ENCODE data around the gene TEP1.
"Not testable (repeated sequence)": the region's sequence is repeated elsewhere in the genome, so short reads cannot be mapped to it uniquely, and the experiment has no call there.

TEP1 gene
- 84.2 to 92.7 reads per million in 2 donors for total RNA-seq

- peak; percentile 46 to 82 (median 64) for DNase-seq
Observed at GRCh38 chr14:20412876-20413743, at the start of gene TEP1. Gene TEP1 (minus strand): TSS chr14:20413501. CDS start chr14:20408439, 5,062 bp downstream.

- peak; percentile 96 to 100 (median 99) for DNase-seq
Observed at GRCh38 chr14:20461225-20462141, 48.2 kb upstream of the TEP1 start, which contains the start of gene PIP4P1. Gene PIP4P1 (minus strand): TSS chr14:20461434. CDS start chr14:20461325, 109 bp downstream.

GRCh38 chr14:20460458-20461224, 47.3 kb upstream of the TEP1 start:
- DNase-seq, result peak in 4 of 5 experiments; percentile 23 to 74 (median 56)

- no peak for DNase-seq
Observed at GRCh38 chr14:20458031-20458789, 44.9 kb upstream of the TEP1 start.

- no peak for DNase-seq
Observed at GRCh38 chr14:20456971-20457370, 43.7 kb upstream of the TEP1 start.

GRCh38 chr14:20455355-20456300, 42.3 kb upstream of the TEP1 start:
- DNase-seq, result peak in 4 of 5 experiments; percentile 37 to 93 (median 66)

- peak; percentile 88 to 100 (median 95) for DNase-seq
Observed at GRCh38 chr14:20454516-20455354, 41.4 kb upstream of the TEP1 start, which contains the start of the genes APEX1 and OSGEP. Gene APEX1 (plus strand): TSS chr14:20455226. CDS start chr14:20455646, 420 bp downstream. Gene OSGEP (minus strand): TSS chr14:20454812. CDS start chr14:20454683, 129 bp downstream.

- DNase-seq, result not testable (repeated sequence)
Observed at GRCh38 chr14:20452831-20453230, 39.5 kb upstream of the TEP1 start.

GRCh38 chr14:20446889-20447288, 33.6 kb upstream of the TEP1 start:
- DNase-seq, result no peak

GRCh38 chr14:20443650-20444049, 30.3 kb upstream of the TEP1 start:
- not testable (repeated sequence) for DNase-seq

- no peak for DNase-seq
Observed at GRCh38 chr14:20441461-20441860, 28.2 kb upstream of the TEP1 start.

- DNase-seq, result peak in 1 of 5 experiments; percentile 77
Observed at GRCh38 chr14:20440882-20441281, 27.6 kb upstream of the TEP1 start.

GRCh38 chr14:20440465-20440864, 27.2 kb upstream of the TEP1 start:
- no peak for DNase-seq

GRCh38 chr14:20438664-20439063, 25.4 kb upstream of the TEP1 start:
- DNase-seq, result no peak

- no peak for DNase-seq
Observed at GRCh38 chr14:20436363-20436755, 23.1 kb upstream of the TEP1 start.

GRCh38 chr14:20435582-20436362, 22.5 kb upstream of the TEP1 start, which contains the start of gene KLHL33:
Gene KLHL33 (minus strand): TSS chr14:20436166. CDS start chr14:20435811, 355 bp downstream.
- no peak for DNase-seq

- no peak for DNase-seq
Observed at GRCh38 chr14:20434701-20435581, 21.6 kb upstream of the TEP1 start.

Data from T-helper 2 cell (primary cell).